GM12878 (cell line): ENCODE data around the gene LRRC75B.
"Not testable (repeated sequence)": the region's sequence is repeated elsewhere in the genome, so short reads cannot be mapped to it uniquely, and the experiment has no call there.

Source experiments
- CREB1 ChIP-seq: IDR thresholded peaks from 2 replicates; pipeline ENCODE4 v1.6.1; 2012; ENCODE audit warnings: low read depth, mild to moderate bottlenecking, inconsistent platforms
- CTCF ChIP-seq, 3 experiments: IDR thresholded peaks in 2 of 3; conservative IDR thresholded peaks in 1 of 3; 2 replicates each; pipeline ENCODE4 v1.5.1; 2011; ENCODE audit warnings: low read depth in 3 of 3, low read length in 3 of 3, mild to moderate bottlenecking in 3 of 3, control low read depth in 2 of 3, moderate library complexity in 2 of 3, inconsistent platforms in 1 of 3, mixed read lengths in 1 of 3; ENCODE audit not compliant: control insufficient read depth in 2 of 3, insufficient read depth in 1 of 3; ENCODE audit errors: extremely low read depth in 1 of 3
- EZH2 ChIP-seq: IDR thresholded peaks from 2 replicates; pipeline ENCODE4 v1.6.1; 2012; ENCODE audit warnings: low read depth, mild to moderate bottlenecking, control low read depth, inconsistent platforms, low read length, borderline replicate concordance; ENCODE audit not compliant: control insufficient read depth
- JUNB ChIP-seq: IDR thresholded peaks from 2 replicates; pipeline ENCODE4 v1.6.1; 2016; ENCODE audit warnings: antibody characterized with exemption, mild to moderate bottlenecking
- MTA3 ChIP-seq: IDR thresholded peaks from 2 replicates; pipeline ENCODE4 v1.6.1; 2012; ENCODE audit warnings: low read length, inconsistent platforms, borderline replicate concordance
- NRF1 ChIP-seq: conservative IDR thresholded peaks from 2 replicates; pipeline ENCODE4 v1.6.1; 2011; ENCODE audit warnings: mild to moderate bottlenecking, low read depth, low read length, improper control_type of control experiment
- RAD21 ChIP-seq: IDR thresholded peaks from 2 replicates; pipeline ENCODE4 v1.6.1; 2011; ENCODE audit warnings: mild to moderate bottlenecking, low read depth, low read length, moderate library complexity; ENCODE audit not compliant: insufficient read depth
- SMC3 ChIP-seq: IDR thresholded peaks from 2 replicates; pipeline ENCODE4 v1.6.1; 2011; ENCODE audit warnings: low read length, improper control_type of control experiment, borderline replicate concordance
- YY1 ChIP-seq: IDR thresholded peaks from 2 replicates; pipeline ENCODE4 v1.6.1; 2011; ENCODE audit warnings: low read depth, mild to moderate bottlenecking, low read length

GRCh38 chr22:24622596-24622995, 29.7 kb upstream of the LRRC75B start:
- TF ChIP-seq CREB1; MTA3; YY1; RAD21; EZH2; CTCF (IDR thresholded peaks at IDR 0.05 in 2 of 3, conservative IDR thresholded peaks at IDR 0.05 in 1 of 3; ENCODE audit: control insufficient read depth in 2 of 3, extremely low read depth in 1 of 3, insufficient read depth in 1 of 3, low read depth in 3 of 3, low read length in 3 of 3); JUNB; SMC3; NRF1: not testable (repeated sequence)
